Activated CD8-positive, alpha-beta memory T cell treated with anti-CD3 and anti-CD28 coated beads for 1 hour (primary cell): Measurements from ENCODE around the gene SLC17A1.
"Not testable (repeated sequence)": the region's sequence is repeated elsewhere in the genome, so short reads cannot be mapped to it uniquely, and the experiment has no call there.

ENCODE experiments used
- DNase-seq, 2 donors: peaks; one replicate each; pipeline ENCODE4 v3.0.0-alpha.2; 2020; ENCODE audit warnings: low read depth in 1 of 2; ENCODE audit errors: extremely low read depth in 1 of 2

The SLC17A1 gene

GRCh38 chr6:25757936-25758642, 73.8 kb downstream of the SLC17A1 start:
- no peak for DNase-seq

GRCh38 chr6:25756382-25757363, 75.2 kb downstream of the SLC17A1 start:
- DNase-seq = no peak

GRCh38 chr6:25755483-25755882, 76.4 kb downstream of the SLC17A1 start:
- DNase-seq = no peak

GRCh38 chr6:25754535-25754934, 77.3 kb downstream of the SLC17A1 start, which contains the start of gene SLC17A4:
TSS of gene SLC17A4 (plus strand) at chr6:25754742. CDS start at chr6:25761963, 7,221 bp downstream.
- DNase-seq = no peak

GRCh38 chr6:25753079-25753478, 78.8 kb downstream of the SLC17A1 start:
- no peak for DNase-seq

GRCh38 chr6:25750906-25751305, 80.9 kb downstream of the SLC17A1 start:
- DNase-seq = no peak

- no peak for DNase-seq
Measured at GRCh38 chr6:25749837-25750236, 82.0 kb downstream of the SLC17A1 start.

- not testable (repeated sequence) for DNase-seq
Measured at GRCh38 chr6:25748601-25749517, 83.0 kb downstream of the SLC17A1 start.

- no peak for DNase-seq
Measured at GRCh38 chr6:25748049-25748448, 83.8 kb downstream of the SLC17A1 start.

- no peak for DNase-seq
Measured at GRCh38 chr6:25747477-25747876, 84.4 kb downstream of the SLC17A1 start.

- DNase-seq = no peak
Measured at GRCh38 chr6:25746968-25747367, 84.9 kb downstream of the SLC17A1 start.

GRCh38 chr6:25745836-25746235, 86.0 kb downstream of the SLC17A1 start:
- DNase-seq = no peak

- DNase-seq = no peak
Measured at GRCh38 chr6:25743868-25744267, 88.0 kb downstream of the SLC17A1 start.

GRCh38 chr6:25735261-25735660, 96.6 kb downstream of the SLC17A1 start:
- no peak for DNase-seq
